Frontal cortex (tissue), 4 donors: ENCODE results near the gene B4GALT1. TPM values are rescaled to one million over a fixed set of nuclear protein-coding genes. Genes with fewer than 3 reads are reported as not detected.
"Not testable (repeated sequence)": the region's sequence is repeated elsewhere in the genome, so short reads cannot be mapped to it uniquely, and the experiment has no call there.

Experiments
- DNase-seq, 2 donors: peaks; one replicate each; pipeline ENCODE4 v3.0.0; 2012; ENCODE audit warnings: low spot score in 2 of 2
- FAIRE-seq: peaks from 2 replicates; lab custom pipeline; 2012; peaks lifted over from hg19 to GRCh38; lab: Jason Lieb, UNC
- total RNA-seq: library from RNA; depleted of rRNA; stranded (reverse); fragments of >200 nt; gene quantifications from one replicate; pipeline ENCODE4 v1.2.3, GENCODE V29; 2014
- donor health status: control.
- donor health status: control.
- donor health status: control.

B4GALT1 gene
- total RNA-seq, 1 donor from 2014 or later: 0.82 TPM

DNA sequence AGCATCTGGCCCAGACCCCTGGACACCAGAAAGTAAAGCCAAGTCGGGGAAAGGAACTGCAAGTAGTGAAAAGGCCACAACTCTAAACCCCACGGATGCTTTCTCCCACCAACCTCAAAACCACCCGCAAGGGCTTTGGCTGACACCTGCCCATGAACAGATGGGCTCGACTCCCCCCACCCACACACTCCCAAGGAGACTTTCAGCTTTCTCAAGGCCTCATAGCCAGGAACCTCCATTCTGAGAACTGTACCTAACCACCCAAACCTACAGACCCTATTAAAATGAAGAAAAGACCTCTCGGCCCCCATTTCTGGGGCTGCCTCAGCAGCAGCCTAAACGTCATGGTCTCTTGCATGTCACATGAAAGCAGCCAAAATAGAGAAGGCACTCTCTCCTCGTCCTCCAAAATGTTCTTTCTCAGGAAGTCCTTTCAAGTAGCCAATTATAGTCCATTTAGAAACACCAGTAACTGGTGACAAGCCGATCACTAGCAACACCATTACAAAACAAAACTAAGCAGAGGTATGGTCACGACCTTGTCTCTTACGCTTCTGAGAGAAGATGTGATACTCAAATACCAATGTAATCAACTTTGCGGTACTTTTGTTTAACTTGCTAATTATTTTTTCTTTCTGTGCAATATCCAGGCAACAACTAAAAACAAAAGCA, 2.9 kb downstream of the B4GALT1 start:
- DNase-seq: no peak
- FAIRE-seq: no peak

DNA sequence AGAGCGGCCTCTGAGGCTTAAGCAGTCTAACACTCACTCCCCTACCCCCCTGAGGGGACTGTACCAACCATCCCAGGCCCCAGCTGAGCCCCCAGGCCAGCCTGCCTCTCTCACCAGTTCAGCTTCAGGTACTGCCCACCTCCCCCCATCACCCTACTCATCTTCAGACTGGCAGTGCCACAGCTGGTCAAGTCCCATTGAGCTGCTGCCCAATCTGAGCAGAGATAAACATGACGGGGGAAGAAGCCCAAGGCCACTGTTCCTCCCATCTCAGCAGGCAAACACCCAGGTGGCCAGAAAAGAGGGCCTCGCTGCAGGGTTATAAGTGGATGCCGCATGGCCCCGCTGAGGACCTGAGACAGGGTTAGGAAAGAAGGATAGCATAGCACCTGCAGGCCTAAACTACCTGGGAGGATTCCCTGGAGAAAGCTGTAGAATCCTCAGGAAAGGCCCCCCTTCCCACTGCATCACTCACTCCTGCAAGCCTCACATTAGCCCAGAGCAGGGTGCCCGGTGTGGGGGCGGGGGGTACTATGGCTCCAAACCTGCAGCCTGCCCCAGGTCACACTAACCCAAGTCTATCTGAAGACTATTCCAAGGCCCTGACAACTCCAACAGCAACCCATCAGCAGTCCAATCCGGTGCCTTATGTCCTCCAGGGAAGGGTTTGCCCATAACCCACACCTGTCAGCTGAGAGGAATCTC, 3.6 kb downstream of the B4GALT1 start:
- FAIRE-seq (no peak), DNase-seq (no peak)

DNA sequence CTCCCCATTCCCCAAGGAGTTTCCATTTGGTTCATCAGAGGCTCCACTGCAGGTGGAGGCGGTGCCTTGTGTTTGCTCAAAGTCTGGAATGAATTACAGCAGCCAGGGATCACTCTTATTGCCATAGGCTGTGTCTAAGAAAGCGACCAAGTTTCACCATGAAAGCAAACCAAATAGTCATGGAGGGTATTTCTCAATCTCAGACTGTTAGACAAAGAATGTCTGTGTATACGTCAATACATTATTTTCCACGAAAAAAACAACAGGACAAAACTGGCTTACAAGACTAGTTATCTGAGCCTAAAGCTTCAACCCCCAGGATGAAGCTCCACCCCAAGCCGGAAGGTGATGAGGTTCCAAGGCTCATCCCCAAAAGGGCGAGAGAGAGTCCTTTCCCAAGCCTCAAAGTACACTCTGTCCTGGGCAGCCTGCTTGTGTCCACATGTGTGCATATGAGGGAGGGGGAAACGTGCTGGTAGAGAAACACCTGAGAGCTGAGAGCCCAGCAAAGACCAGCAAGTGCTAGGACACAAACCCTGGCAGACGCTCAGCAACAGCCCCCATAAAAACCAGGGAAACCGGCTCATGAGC, 4.3 kb downstream of the B4GALT1 start:
- FAIRE-seq: no peak
- DNase-seq: no peak

DNA sequence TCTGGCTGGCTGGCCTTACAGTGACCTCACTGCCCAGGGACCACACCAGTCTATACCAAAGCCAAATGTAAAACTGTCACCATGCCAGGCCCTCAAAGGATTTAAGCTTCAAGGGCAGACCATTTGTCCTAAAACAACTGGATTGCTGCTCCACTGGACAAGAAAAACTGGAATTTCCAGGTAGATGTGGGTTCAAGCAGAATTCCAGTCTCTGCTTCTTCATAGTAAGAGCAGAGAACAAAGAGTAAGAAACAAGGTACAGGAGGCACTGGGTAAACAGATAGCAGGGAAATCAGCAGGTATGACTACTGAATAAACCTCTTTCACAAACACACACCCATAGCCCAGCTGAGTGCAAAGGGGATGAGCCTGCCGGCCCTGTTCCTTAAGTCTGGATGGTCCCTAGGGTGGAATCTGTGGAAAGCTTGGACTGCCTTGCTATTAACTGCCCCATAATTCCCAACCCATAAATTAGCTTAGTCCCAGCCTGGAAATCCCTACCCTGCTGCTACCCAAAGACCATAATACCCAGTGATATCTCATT, 5.5 kb downstream of the B4GALT1 start:
- DNase-seq: no peak

DNA sequence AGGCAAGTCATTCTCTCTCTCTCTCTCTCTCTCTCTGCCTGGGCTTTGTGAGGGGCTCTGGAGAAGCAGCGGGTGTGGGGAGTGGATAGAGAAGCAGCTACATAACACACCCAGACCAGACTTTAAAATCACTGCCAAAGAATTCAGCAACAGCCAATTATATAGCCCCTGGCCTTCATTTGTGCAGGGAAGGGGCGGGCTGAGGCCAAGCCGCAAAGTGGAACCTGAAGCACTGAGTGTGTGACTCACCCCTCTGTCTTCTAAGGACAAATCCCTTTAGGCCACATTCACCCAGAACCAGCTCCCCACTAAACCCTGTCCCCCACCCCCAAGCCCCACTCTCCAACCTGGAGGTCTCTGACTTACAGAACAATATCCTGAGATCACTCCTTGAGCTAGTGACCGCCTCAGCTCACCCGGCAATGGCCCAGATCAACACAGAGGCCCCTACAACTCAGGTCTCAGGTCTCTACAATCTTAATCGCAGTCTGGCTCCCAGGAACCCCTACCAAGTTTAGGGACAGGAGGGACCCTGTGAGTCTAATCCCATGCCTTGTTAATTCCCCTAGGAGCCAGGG, 6.0 kb downstream of the B4GALT1 start:
- DNase-seq: no peak
- FAIRE-seq: no peak

More for the DNA sequence above, 5.5 kb downstream of the B4GALT1 start:
- FAIRE-seq: no peak

DNA sequence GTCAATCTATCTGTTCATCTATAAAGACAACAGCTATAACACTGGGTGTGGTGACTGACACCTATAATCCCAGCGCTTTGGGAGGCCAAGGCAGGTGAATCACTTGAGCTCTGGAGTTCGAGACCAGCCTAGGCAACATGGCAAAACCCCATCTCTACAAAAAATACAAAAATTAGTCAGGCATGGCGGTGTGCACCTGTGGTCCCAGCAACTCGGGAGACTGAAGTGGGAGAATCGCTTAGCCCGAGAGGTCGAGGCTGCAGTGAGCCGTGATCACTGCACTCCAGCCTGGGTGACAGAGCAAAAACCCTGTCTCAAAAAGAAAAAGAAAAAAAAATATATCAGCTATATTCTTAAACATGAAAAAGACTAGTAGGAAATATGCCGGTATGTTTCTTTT, 6.7 kb downstream of the B4GALT1 start:
- FAIRE-seq, DNase-seq: not testable (repeated sequence)

DNA sequence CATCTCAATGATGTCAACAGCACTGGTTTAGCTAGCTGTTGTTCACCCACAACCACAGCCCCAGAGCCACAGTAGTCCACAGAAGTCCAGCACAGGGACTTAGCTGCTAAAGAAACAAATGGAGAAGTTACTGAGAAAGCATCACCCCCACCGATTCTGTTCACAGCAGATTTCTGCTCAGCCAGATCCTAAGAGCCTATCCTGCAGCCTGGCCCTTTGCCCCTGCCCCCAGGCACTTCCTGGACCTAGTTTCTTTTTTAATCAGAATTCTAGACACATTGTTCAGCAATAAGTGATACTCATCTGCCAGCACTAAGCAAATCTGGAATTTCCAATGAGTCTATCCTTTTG, 7.4 kb downstream of the B4GALT1 start:
- FAIRE-seq (no peak), DNase-seq (no peak)

DNA sequence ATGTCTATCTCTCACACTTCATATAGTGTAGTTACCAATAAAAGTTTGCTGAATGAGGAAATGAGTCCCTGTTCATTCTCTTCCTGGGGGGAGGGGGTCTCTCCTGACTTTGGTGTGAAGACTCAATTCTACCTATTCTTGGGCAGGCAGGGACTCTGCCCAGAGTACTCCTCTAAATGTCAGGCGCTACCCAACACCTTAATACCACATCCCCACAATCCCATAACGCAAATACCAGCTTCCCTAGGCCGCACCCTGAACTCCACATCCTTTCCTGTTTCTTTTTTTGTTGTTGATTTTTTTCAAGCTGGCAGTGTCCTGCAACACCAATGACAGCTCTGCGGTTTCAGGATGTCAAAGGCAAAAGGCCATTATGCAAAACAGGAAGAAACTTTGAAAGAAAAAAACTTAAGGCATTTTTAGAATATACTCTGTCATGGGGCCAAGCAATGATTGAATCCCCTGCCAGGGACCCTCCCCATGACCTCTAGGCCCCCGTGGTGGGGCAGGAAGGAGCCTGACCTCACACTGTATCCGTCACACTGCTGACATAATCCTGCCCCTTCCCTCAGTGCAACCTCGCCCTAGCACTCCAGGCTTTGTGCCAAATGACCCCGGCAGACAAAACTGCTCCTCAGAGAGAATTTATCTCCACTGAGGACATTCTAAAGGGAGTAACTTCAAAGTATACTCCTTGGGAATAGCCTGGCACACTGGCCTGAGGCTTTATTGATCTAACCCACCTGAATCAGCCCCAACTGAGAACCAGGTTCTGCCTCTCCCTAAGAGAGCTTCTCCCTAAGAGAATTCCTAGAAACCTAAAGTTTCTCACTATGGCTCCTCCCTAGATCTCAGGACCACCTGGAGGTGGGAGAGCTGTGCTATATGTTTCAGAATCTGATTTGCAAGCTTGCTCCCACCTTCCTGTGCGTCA, 8.0 kb downstream of the B4GALT1 start:
- DNase-seq: no peak
- FAIRE-seq: no peak

DNA sequence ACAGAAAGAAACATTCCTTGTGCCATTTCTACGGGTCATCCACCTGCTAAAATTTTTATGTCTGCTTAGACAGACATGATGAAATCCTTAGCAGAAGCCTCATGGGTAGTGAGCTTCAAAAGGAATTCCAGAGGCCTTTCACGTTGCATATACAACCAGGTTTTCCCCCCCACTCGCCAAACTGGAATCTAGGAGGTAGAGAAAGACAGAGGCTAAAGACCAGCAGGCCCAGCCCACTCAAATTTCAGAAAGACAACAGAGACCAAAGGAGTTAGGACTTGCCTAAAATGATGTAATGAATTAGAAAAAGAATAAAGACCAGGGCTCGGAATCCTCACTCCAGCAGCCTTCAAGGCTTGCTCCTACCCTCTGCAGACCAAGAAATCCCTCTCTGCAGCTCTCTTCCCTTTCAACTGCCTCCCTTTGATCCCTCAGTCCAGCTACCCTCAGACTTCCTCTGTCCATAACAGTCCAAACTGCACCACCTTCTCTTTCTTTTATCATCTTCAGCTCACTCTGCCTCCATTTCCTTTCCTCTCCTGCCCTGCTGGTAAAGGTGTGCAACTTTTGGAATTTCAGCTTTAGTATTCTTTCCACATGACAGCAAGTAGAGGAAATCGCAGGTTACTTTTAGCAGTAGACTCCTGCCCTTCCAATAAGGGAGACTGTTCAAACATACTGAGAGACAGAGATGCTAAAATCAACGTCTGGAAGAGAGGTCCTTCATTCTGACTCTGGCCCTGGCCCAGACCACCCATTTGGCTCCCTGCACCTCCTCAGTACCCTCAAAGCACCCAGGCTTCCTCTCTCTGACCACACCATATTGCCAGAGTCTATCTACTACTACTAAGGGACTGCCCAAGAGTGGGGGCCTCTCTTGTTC, 8.9 kb downstream of the B4GALT1 start:
- no peak for DNase-seq

DNA sequence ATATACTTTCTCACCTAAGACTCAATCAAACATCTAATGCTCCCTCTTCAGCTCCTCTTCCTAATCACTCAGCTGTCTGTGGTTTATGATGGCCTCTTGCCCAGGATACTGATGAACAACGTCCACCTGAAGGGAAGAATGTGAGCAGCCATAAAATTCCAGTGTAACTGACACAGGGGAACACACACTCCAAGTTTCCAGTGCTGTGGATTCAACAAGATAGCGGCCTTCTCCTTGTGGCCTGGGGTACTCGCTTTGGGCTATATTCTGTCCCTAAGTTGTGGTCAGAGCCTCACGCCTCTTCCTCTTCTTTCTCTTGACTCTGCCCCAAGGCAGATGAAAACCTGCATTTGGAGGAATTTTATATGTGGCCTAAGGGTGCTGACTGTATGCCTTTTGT, 11.7 kb downstream of the B4GALT1 start:
- no peak for DNase-seq
- no peak for FAIRE-seq

More for the DNA sequence above, 8.9 kb downstream of the B4GALT1 start:
- no peak for FAIRE-seq

DNA sequence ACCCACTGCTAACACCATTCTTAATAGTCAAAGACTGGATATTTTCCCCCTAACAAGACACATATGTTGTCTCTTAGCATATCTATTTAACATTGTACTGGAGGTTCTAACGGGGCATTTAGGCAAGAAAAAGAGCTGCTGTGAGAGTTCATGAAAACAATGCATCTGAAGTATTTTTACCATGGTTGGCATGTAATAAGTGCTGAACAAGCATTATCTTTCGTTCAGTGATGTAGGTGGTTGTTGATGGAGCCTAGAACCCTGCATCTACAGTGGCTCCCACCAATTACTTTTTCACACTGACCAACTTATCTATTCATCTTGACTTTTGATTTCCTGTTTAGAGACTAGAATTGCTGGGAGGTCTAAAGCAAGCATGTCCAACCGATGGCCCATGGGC, 12.8 kb downstream of the B4GALT1 start:
- FAIRE-seq: no peak
- no peak for DNase-seq

DNA sequence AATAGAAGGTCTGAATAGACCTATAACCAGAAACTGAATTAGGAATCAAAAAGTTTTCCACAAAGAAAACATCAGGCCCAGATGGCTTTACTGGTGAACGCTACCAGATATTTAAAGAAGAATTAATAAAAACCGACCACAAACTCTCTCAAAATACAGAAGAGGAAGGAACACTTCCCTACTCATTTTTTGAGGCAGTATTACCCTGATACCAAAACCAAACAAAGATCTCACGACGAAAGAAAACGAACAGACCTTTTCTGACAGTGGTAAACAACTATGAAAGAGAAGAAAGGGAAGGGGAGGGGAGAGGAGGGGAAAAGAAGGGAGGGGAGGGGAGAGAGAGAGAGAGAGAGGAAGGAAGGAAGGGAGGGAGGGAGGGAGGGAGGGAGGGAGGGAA, 13.5 kb downstream of the B4GALT1 start:
- DNase-seq: no peak
- FAIRE-seq: no peak

DNA sequence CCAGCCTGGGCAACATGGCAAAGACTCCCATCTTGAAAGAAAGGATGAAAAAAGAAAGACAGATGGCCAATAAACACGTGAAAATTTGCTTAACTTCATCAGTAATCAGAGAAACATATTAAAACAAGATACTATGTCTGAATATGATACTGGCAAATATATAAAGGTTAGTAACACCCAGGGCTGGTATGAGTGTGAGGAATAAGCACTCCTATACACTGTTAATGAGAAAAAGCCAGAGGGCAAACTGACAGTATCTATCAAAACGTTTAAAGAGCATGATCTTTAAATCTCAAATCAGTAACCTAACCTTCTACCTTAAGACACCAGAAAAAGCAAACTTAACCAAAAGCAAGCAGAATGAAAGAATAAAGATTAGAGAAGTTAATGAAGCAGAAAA, 14.1 kb downstream of the B4GALT1 start:
- FAIRE-seq (no peak), DNase-seq (no peak)

DNA sequence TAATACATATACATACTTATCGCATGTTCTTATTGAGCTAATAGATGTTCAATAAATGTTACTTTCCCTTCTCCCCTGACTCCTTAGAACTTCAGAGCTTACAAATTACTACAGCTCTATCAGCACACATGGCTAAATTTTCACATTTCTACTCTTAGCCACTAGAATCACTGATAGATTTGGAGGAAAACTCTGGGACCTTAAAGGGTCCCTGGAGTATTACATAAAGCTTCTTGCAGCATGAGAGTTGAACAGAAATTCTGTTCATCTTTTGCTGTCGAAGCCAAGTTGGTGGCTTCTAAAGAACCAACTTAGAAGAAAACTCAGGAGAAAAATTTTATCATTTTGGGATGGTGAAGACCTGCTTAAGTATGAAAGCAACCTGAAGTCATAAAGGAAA, 15.5 kb downstream of the B4GALT1 start:
- DNase-seq (no peak), FAIRE-seq (no peak)

DNA sequence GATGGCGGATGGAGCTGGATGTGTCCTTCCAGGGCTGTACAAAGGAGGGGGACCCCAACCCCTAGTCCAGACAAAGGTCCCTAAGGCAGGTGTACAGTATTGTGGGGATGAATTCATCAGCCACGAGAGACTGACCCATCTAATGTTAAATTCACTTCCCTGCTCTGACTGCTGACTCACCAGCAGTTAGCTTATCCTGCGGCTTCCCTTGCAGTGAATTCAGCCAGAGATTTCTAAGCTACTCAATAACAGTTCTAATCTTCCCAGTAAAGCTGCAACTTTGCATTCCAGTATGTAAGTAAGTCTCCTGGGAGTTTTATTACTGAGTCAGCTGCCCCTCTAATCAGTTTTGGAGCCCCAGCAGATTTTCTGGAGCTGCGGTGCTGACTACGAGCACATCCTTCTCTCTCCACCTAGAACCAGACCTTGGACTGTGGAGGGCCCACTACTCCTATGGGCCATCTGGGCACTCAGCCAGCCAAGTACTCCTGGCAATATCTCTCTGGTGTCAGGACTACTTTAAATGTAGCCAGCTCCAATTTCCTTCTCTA, 16.1 kb downstream of the B4GALT1 start:
- no peak for FAIRE-seq
- no peak for DNase-seq

DNA sequence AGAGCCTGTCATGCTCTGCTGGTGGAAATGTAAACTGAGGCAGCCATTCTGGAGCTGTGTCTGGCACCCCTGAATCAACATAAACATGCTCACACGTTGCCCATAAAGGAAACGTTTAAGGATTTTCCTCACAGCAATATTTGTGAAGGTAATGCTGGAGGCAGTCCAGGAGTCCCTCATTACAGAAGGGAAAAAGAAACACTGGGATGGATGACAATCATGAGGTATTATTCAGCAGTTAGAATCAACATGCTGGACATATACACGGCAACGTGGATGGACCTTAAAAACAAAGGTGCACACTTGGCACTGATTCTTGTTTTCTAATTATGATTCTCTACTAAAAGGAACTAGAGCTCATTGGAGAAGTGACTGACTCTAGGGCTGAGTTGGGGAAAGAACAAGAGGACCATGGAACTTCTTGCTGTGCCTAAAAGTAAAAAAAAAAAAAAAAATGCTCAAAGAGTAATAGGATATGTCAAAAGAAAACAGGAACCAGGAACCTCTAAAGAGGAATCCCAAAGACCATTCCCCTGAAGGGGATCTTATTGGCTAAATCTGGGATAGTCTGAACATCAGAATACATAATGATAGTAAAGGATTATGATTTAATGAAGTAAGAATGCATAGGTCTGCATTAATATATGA, 18.6 kb downstream of the B4GALT1 start:
- FAIRE-seq (no peak), DNase-seq (no peak)

DNA sequence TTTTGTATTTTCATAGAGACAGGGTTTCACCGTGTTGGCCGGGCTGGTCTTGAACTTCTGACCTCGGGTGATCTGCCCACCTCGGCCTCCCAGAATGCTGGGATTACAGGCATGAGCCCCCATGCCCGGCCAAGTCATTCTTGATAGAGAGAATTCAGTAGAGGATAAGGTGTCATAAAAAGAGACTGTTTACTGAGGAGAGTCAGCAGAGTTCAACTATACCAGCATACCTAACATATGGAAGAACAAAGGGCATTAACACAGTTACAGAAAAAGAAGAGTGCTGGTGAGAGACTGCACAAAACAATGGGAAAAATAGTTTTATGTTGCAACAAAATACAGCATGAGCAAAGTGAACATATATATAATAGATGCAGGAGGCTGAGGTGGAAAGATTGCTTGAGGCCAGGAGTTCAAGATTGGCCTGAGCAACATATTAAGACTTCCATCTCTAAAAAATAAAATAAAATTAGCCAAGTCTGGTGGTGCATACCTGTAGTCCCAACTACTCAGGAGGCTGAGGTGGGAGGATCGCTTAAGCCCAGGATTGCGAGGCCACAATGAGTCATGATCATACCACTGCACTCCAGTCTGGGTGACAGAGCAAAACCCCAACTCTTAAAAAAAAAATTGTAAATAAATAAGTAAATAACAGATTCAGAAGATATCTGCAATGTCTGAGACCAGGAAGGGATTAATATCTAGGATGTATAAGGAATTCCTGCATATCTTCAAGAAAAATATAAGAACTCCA, 19.5 kb downstream of the B4GALT1 start:
- FAIRE-seq (no peak), DNase-seq (no peak)
